GM12878 (cell line): ENCODE measurements around the gene WDHD1. TPM values are rescaled to one million over a fixed set of nuclear protein-coding genes. Genes with fewer than 3 reads are reported as not detected.
"Not testable (repeated sequence)": the region's sequence is repeated elsewhere in the genome, so short reads cannot be mapped to it uniquely, and the experiment has no call there.

ENCODE experiments used
- ATAC-seq: fragments of 200-7000 bp; cut with Tn5 transposase; 3 replicates; pipeline ENCODE4 v1.9.1; 2020; ENCODE audit warnings: mild to moderate bottlenecking, moderate library complexity
- BruUV-seq: library from RNA; stranded (reverse); fragments of 400-500 nt; replicated peaks from 2 replicates; lab custom pipeline; 2021; lab: Mats Ljungman, UMichigan
- CTCF ChIA-PET: fragments of 300-600 bp; sonication (Branson Sonifier 250); formaldehyde crosslinking; extraction: SDS; loops from one replicate; lab custom pipeline; 2021; ENCODE audit warnings: inconsistent platforms; lab: Yijun Ruan, JAX
- POLR2A ChIA-PET: fragments of 350-600 bp; formaldehyde crosslinking; extraction: SDS; loops from one replicate; lab custom pipeline; 2021; ENCODE audit warnings: inconsistent platforms; lab: Charles Lee
- RAD21 ChIA-PET: fragments of 300-600 bp; sonication (Branson Sonifier 250); formaldehyde crosslinking; loops from one replicate; lab custom pipeline; 2023; ENCODE audit warnings: antibody characterized with exemption; ENCODE audit not compliant: unreplicated experiment; lab: Charles Lee
- SMC1A ChIA-PET: fragments of 300-600 bp; sonication (Branson Sonifier 250); formaldehyde crosslinking; loops from one replicate; lab custom pipeline; 2023; ENCODE audit not compliant: unreplicated experiment, uncharacterized antibody; lab: Charles Lee
- DNase-seq: peaks from one replicate; pipeline ENCODE4 v3.0.0-alpha.2; 2011; ENCODE audit warnings: low read depth, low spot score
- FAIRE-seq: peaks from 3 replicates; lab custom pipeline; 2011; peaks lifted over from hg19 to GRCh38; lab: Jason Lieb, UNC
- H2AFZ ChIP-seq: 2 replicates; pipeline ENCODE4 v1.6.0; 2011; ENCODE audit warnings: low read depth, low read length, control low read depth; ENCODE audit not compliant: control insufficient read depth
- H3K27ac ChIP-seq: 2 replicates; pipeline ENCODE4 v1.5.1; 2011; ENCODE audit warnings: control low read depth; ENCODE audit not compliant: control insufficient read depth, insufficient read depth
- H3K27me3 ChIP-seq, 2 experiments: replicated peaks in 1 of 2; 2 replicates each; pipeline versions ENCODE4 v1.6.0 to v1.6.1; 2011; ENCODE audit warnings: low read length in 1 of 2; ENCODE audit not compliant: control insufficient read depth in 2 of 2, insufficient read depth in 2 of 2
- H3K36me3 ChIP-seq, 2 experiments: 2 replicates each; pipeline ENCODE4 v1.5.1; 2011; ENCODE audit warnings: low read length in 1 of 2; ENCODE audit not compliant: control insufficient read depth in 2 of 2, insufficient read depth in 2 of 2
- H3K4me1 ChIP-seq: 2 replicates; pipeline ENCODE4 v1.6.1; 2011; ENCODE audit warnings: mild to moderate bottlenecking, low read length, moderate library complexity, mixed read lengths; ENCODE audit not compliant: control insufficient read depth, insufficient read depth
- H3K4me2 ChIP-seq: 2 replicates; pipeline ENCODE4 v1.6.0; 2011; ENCODE audit warnings: control low read depth; ENCODE audit not compliant: control insufficient read depth, insufficient read depth
- H3K4me3 ChIP-seq: fragments of 200-600 bp; sonication (generic); 2 replicates; pipeline ENCODE4 v1.5.1; 2016
- H3K79me2 ChIP-seq: 2 replicates; pipeline ENCODE4 v1.6.0; 2011; ENCODE audit warnings: low read length; ENCODE audit not compliant: control insufficient read depth, insufficient read depth
- H3K9ac ChIP-seq: 2 replicates; pipeline ENCODE4 v1.8.0; 2011; ENCODE audit warnings: low read length, control low read depth, mixed read lengths; ENCODE audit not compliant: control insufficient read depth, insufficient read depth
- H3K9me3 ChIP-seq: replicated peaks from 3 replicates; pipeline ENCODE4 v1.5.1; 2011; ENCODE audit warnings: mild to moderate bottlenecking, low read length; ENCODE audit not compliant: control insufficient read depth, insufficient read depth
- H4K20me1 ChIP-seq: 2 replicates; pipeline ENCODE4 v1.6.0; 2011; ENCODE audit not compliant: control insufficient read depth, insufficient read depth
- ATF7 ChIP-seq: fragments of 450-650 bp; IDR thresholded peaks from 2 replicates; pipeline ENCODE4 v1.6.1; 2016; ENCODE audit warnings: low read depth, mild to moderate bottlenecking
- BACH1 ChIP-seq: fragments of 450-650 bp; IDR thresholded peaks from 2 replicates; pipeline ENCODE4 v1.6.1; 2017; ENCODE audit warnings: mild to moderate bottlenecking, borderline replicate concordance
- BRCA1 ChIP-seq: IDR thresholded peaks from 2 replicates; pipeline ENCODE4 v1.6.1; 2011; ENCODE audit warnings: low read depth, low read length, improper control_type of control experiment
- CBX5 ChIP-seq: sonication (generic); IDR thresholded peaks from 2 replicates; pipeline ENCODE4 v1.6.1; 2016; ENCODE audit warnings: low read depth, moderate library complexity, mild to moderate bottlenecking, inconsistent platforms
- GATAD2B ChIP-seq: fragments of 450-650 bp; conservative IDR thresholded peaks from 2 replicates; pipeline ENCODE4 v1.6.1; 2017; ENCODE audit warnings: low read depth, mild to moderate bottlenecking, moderate library complexity
- KLF5 ChIP-seq: fragments of 450-650 bp; IDR thresholded peaks from 2 replicates; pipeline ENCODE4 v1.6.1; 2014; ENCODE audit warnings: mild to moderate bottlenecking; ENCODE audit not compliant: partially characterized antibody
- ZBTB40 ChIP-seq: fragments of 450-650 bp; IDR thresholded peaks from 2 replicates; pipeline ENCODE4 v1.6.1; 2016; ENCODE audit warnings: mild to moderate bottlenecking, moderate library complexity, borderline replicate concordance
- WGBS: methylation state at CpG from one replicate; pipeline ENCODE4 v1.1.6; 2016; ENCODE audit warnings: low lambda C conversion rate; ENCODE audit not compliant: insufficient replicate concordance, insufficient coverage; ENCODE audit errors: missing lambda C conversion rate; 5-methylcytosine and 5-hydroxymethylcytosine counted together
- in situ Hi-C: fragments of 300-500 bp; cut with MboI; formaldehyde crosslinking; loops from 9 replicates; pipeline ENCODE4 v1.14.3; 2018; ENCODE audit warnings: mixed read lengths
- intact Hi-C: fragments of 100-400 bp; cut with micrococcal nuclease; formaldehyde crosslinking; loops from one replicate; pipeline ENCODE4 v1.14.2; 2022; ENCODE audit not compliant: unreplicated experiment
- polyA plus RNA-seq, 11 experiments: library from polyadenylated mRNA; depleted of rRNA in 4 of 11; unstranded in 6 of 11; stranded (reverse) in 5 of 11; fragments of >200 nt; fragmentation: Nextera tagmentation in 4 of 11; fragmentation: Illumina TruSeq in 1 of 11; extraction: Ambion mirVana in 4 of 11; extraction: Trizol in 1 of 11; gene quantifications; 1 replicate in 1 of 11; 2 replicates in 10 of 11; pipeline versions ENCODE4 v1.2.1 to v1.2.3, GENCODE V29; 2011 to 2016; ENCODE audit warnings: inconsistent platforms in 2 of 11, missing spikeins in 2 of 11, low read depth in 1 of 11
- total RNA-seq, 4 experiments: library from RNA; depleted of rRNA in 3 of 4; stranded (reverse); fragments of >200 nt in 3 of 4; fragmentation: Illumina TruSeq in 1 of 4; extraction: Trizol in 1 of 4; gene quantifications; 2 replicates each; pipeline versions ENCODE4 v1.2.1 to v1.2.3, GENCODE V29; 2013 to 2021

The WDHD1 gene
- total and polyA plus RNA-seq, 10 of the 15 experiments (the other 5 are each of a cell fraction or from before 2014, with no cell fraction given), result 11.3 to 50.5 (median 32.6) TPM

GRCh38 chr14:54916101-54916500 lies 110.8 kb downstream of the WDHD1 start (continued):
- TF ChIP-seq ZBTB40 (no peak), BRCA1 (no peak)
- TF ChIP-seq, all 136 proteins: peak for 0

- Histone ChIP-seq H2AFZ (no peak overlapping the region), H3K4me1 (no peaks in the 10 kb centered on the region), H4K20me1 (no peaks in the 10 kb centered on the region), H3K9me3 (no peaks in the 10 kb centered on the region), H3K27ac (no peak overlapping the region), H3K9ac (no peak overlapping the region)
- no TSS peak for BruUV-seq
- in situ Hi-C loops, result no loop called here
- ChIA-PET RAD21 (no interaction called here), SMC1A (no interaction called here), POLR2A (no interaction called here)
- TF ChIP-seq GATAD2B, result no peak
- no peak for TF ChIP-seq CBX5
- TF ChIP-seq BACH1, result no peak
- no peak for TF ChIP-seq KLF5
- no peak for TF ChIP-seq ATF7
- TF ChIP-seq, all 136 proteins: peak for 0
- CTCF ChIA-PET, result interaction anchor here (0.7 to 1.1 kb wide), 2 partner anchors 8 to 127 kb away, joined by 3 read pairs; partner anchors contain the start of gene GCH1
- no peak for FAIRE-seq
- intact Hi-C loops, result no loop called here
- Histone ChIP-seq H3K4me2 (no peak overlapping the region), H3K36me3 (no peaks in the 10 kb centered on the region), H3K79me2 (no peaks in the 10 kb centered on the region), H3K27me3 (no peaks in the 10 kb centered on the region), H3K4me3 (no peak overlapping the region)
- WGBS, result 88% methylated on average over 5 of the region's 5 CpGs
- no peak for DNase-seq
- ATAC-seq, result no peak
Measured at GRCh38 chr14:54909817-54910558, 116.9 kb downstream of the WDHD1 start.

- in situ Hi-C loops, DNase-seq, H3K4me2 ChIP-seq, H3K27me3 ChIP-seq, RAD21 ChIA-PET, H2AFZ ChIP-seq, H3K9me3 ChIP-seq, H3K4me3 ChIP-seq, ATAC-seq, BruUV-seq, H4K20me1 ChIP-seq, FAIRE-seq, H3K27ac ChIP-seq, H3K4me1 ChIP-seq, H3K79me2 ChIP-seq, H3K36me3 ChIP-seq, SMC1A ChIA-PET, intact Hi-C loops, POLR2A ChIA-PET, H3K9ac ChIP-seq: not testable (repeated sequence)
- WGBS, result 63% methylated on average over 2 of the region's 4 CpGs
- CTCF ChIA-PET, result interaction anchor here (1.1 kb wide), 1 partner anchor 126 kb away, joined by 3 read pairs; no protein-coding TSS in a partner anchor
Measured at GRCh38 chr14:54908973-54909372, 117.9 kb downstream of the WDHD1 start.
